CD14-positive monocyte (primary cell): ENCODE measurements around the gene AIPL1. TPM values are rescaled to one million over a fixed set of nuclear protein-coding genes. Genes with fewer than 3 reads are reported as not detected.

Experiments
- DNase-seq, 3 donors: peaks; one replicate each; pipeline ENCODE4 v3.0.0-alpha.2; 2011 to 2022
- H2AFZ ChIP-seq: 2 replicates; pipeline ENCODE4 v1.6.0; 2012; ENCODE audit warnings: mild to moderate bottlenecking, low read depth, low read length, inconsistent platforms; ENCODE audit not compliant: insufficient read depth, poor library complexity, severe bottlenecking
- H3K27ac ChIP-seq, 2 donors: 1 replicate in 1 of 2; 2 replicates in 1 of 2; pipeline ENCODE4 v1.5.1; 2012 to 2013; ENCODE audit warnings: low read length in 2 of 2, control low read depth in 1 of 2, inconsistent platforms in 1 of 2, low read depth in 1 of 2, mild to moderate bottlenecking in 1 of 2
- H3K27me3 ChIP-seq, 2 donors: one replicate each; pipeline versions ENCODE4 v1.6.0 to v1.6.1; 2011 to 2013; ENCODE audit warnings: low read length in 2 of 2; ENCODE audit not compliant: control insufficient read depth in 2 of 2, insufficient read depth in 2 of 2
- H3K36me3 ChIP-seq, 2 donors: replicated peaks in 1 of 2; 1 replicate in 1 of 2; 2 replicates in 1 of 2; pipeline versions ENCODE4 v1.5.1 to v1.6.1; 2012 to 2013; ENCODE audit warnings: low read length in 2 of 2, control low read depth in 1 of 2, inconsistent platforms in 1 of 2, mild to moderate bottlenecking in 1 of 2; ENCODE audit not compliant: insufficient read depth in 2 of 2, control insufficient read depth in 1 of 2
- H3K4me1 ChIP-seq, 2 donors: 1 replicate in 1 of 2; 2 replicates in 1 of 2; pipeline versions ENCODE4 v1.5.1 to v1.6.1; 2012 to 2013; ENCODE audit warnings: low read length in 2 of 2, control low read depth in 1 of 2, inconsistent platforms in 1 of 2, mild to moderate bottlenecking in 1 of 2, moderate library complexity in 1 of 2; ENCODE audit not compliant: insufficient read depth in 2 of 2, control insufficient read depth in 1 of 2
- H3K4me2 ChIP-seq: replicated peaks from 2 replicates; pipeline ENCODE3; 2012; ENCODE audit warnings: low read length, moderate library complexity, mild to moderate bottlenecking; ENCODE audit not compliant: poor library complexity, severe bottlenecking; ENCODE audit errors: extremely low read depth
- H3K4me3 ChIP-seq, 3 experiments: fragments of 200-600 bp in 1 of 3; sonication (generic) in 1 of 3; replicated peaks in 1 of 3; 1 replicate in 2 of 3; 2 replicates in 1 of 3; pipeline ENCODE4 v1.5.1; 2011 to 2013; ENCODE audit warnings: low read length in 3 of 3, mild to moderate bottlenecking in 3 of 3, control low read depth in 2 of 3, low read depth in 2 of 3, inconsistent platforms in 1 of 3, moderate library complexity in 1 of 3
- H3K79me2 ChIP-seq: 2 replicates; pipeline ENCODE4 v1.6.0; 2012; ENCODE audit warnings: mild to moderate bottlenecking, control low read depth, inconsistent platforms, low read length, moderate library complexity; ENCODE audit not compliant: insufficient read depth
- H3K9ac ChIP-seq: 2 replicates; pipeline ENCODE4 v1.6.0; 2017; ENCODE audit warnings: low read length, mild to moderate bottlenecking; ENCODE audit not compliant: insufficient read depth, poor library complexity, severe bottlenecking
- H3K9me3 ChIP-seq, 2 donors: replicated peaks in 1 of 2; 1 replicate in 1 of 2; 2 replicates in 1 of 2; pipeline versions ENCODE4 v1.5.1 to v1.6.1; 2012 to 2013; ENCODE audit warnings: low read length in 2 of 2, control low read depth in 1 of 2; ENCODE audit not compliant: control insufficient read depth in 1 of 2, insufficient read depth in 1 of 2
- H4K20me1 ChIP-seq: 2 replicates; pipeline ENCODE4 v1.6.0; 2012; ENCODE audit warnings: mild to moderate bottlenecking, low read length, control low read depth, moderate library complexity; ENCODE audit not compliant: insufficient read depth
- H3K27ac Mint-ChIP-seq, 7 donors: one replicate each; pipeline ENCODE4 v1.8.0; 2020; ENCODE audit warnings: mild to moderate bottlenecking in 7 of 7, mixed read lengths in 7 of 7, moderate library complexity in 6 of 7, inconsistent platforms in 2 of 7
- H3K27me3 Mint-ChIP-seq, 3 donors: one replicate each; pipeline ENCODE4 v1.8.0; 2021 to 2022; ENCODE audit warnings: low read depth in 3 of 3, mild to moderate bottlenecking in 3 of 3, mixed read lengths in 3 of 3, moderate library complexity in 3 of 3, inconsistent platforms in 1 of 3
- H3K36me3 Mint-ChIP-seq, 2 donors: one replicate each; pipeline ENCODE4 v1.8.0; 2020; ENCODE audit warnings: mixed read lengths in 2 of 2, inconsistent platforms in 1 of 2, mild to moderate bottlenecking in 1 of 2
- H3K4me1 Mint-ChIP-seq: one replicate; pipeline ENCODE4 v1.8.0; 2020; ENCODE audit warnings: mild to moderate bottlenecking, mixed read lengths
- H3K4me3 Mint-ChIP-seq, 2 donors: one replicate each; pipeline ENCODE4 v1.8.0; 2020; ENCODE audit warnings: mild to moderate bottlenecking in 2 of 2, mixed read lengths in 2 of 2, moderate library complexity in 1 of 2
- H3K9me3 Mint-ChIP-seq, 7 donors: one replicate each; pipeline ENCODE4 v1.8.0; 2020 to 2022; ENCODE audit warnings: mixed read lengths in 7 of 7, mild to moderate bottlenecking in 6 of 7, moderate library complexity in 6 of 7, inconsistent platforms in 2 of 7
- CTCF ChIP-seq: fragments of 200-600 bp; IDR thresholded peaks from one replicate; pipeline ENCODE4 v1.8.0; 2022; ENCODE audit warnings: antibody characterized with exemption, mild to moderate bottlenecking
- WGBS: methylation state at CpG from one replicate; pipeline ENCODE4 v1.1.5; 2013; ENCODE audit warnings: missing lambda C conversion rate; ENCODE audit not compliant: insufficient coverage; 5-methylcytosine and 5-hydroxymethylcytosine counted together
- intact Hi-C, 2 donors: fragments of 100-400 bp; cut with micrococcal nuclease; formaldehyde crosslinking; loops; one replicate each; pipeline versions ENCODE4 v1.15.0 to v1.15.1; 2023
- polyA plus RNA-seq, 3 donors: library from polyadenylated mRNA; depleted of rRNA in 1 of 3; unstranded in 2 of 3; stranded (reverse) in 1 of 3; fragments of 300-500 nt in 2 of 3; fragments of >200 nt in 1 of 3; fragmentation: Illumina TruSeq in 2 of 3; gene quantifications; 1 replicate in 2 of 3; 2 replicates in 1 of 3; pipeline ENCODE4 v1.2.3, GENCODE V29; 2012 to 2021

Gene AIPL1
- polyA plus RNA-seq, 3 donors, result not detected

GRCh38 chr17:6479622-6480302 lies 44.8 kb upstream of the AIPL1 start:
- no peak for TF ChIP-seq CTCF
- H3K27ac ChIP-seq, result no peak overlapping the region
- no peak overlapping the region for H3K4me2 ChIP-seq
- Mint-ChIP-seq H3K4me1 (no peaks in the 10 kb centered on the region), H3K9me3 (no peaks in the 10 kb centered on the region), H3K36me3 (no peaks in the 10 kb centered on the region), H3K4me3 (no peak overlapping the region), H3K27me3 (peaks cover 6 to 11% (median 10%) of the 10 kb centered on the region in 3 donors), H3K27ac (peak overlapping the region in 1 of 7 donors; percentile 27)
- no peak overlapping the region for H3K9ac ChIP-seq
- no peaks in the 10 kb centered on the region for H3K4me1 ChIP-seq
- H3K79me2 ChIP-seq, result no peaks in the 10 kb centered on the region
- H3K4me3 ChIP-seq, result no peak overlapping the region
- no peaks in the 10 kb centered on the region for H3K9me3 ChIP-seq
- WGBS, result 95% methylated on average over 8 of the region's 13 CpGs
- H2AFZ ChIP-seq, result no peak overlapping the region
- no peaks in the 10 kb centered on the region for H3K27me3 ChIP-seq
- no peak for DNase-seq
- H3K36me3 ChIP-seq, result no peaks in the 10 kb centered on the region
- no peaks in the 10 kb centered on the region for H4K20me1 ChIP-seq
- intact Hi-C loops, result loop anchor here in 1 of 2 donors (10.0 kb wide), 1 partner anchor 165 kb away; the partner anchor contains the start of genes KIAA0753 and TXNDC17

- Histone ChIP-seq H3K9ac (no peak overlapping the region), H2AFZ (no peak overlapping the region), H3K4me3 (no peak overlapping the region), H4K20me1 (no peaks in the 10 kb centered on the region), H3K27me3 (no peaks in the 10 kb centered on the region), H3K9me3 (no peaks in the 10 kb centered on the region), H3K36me3 (no peaks in the 10 kb centered on the region), H3K4me2 (no peak overlapping the region), H3K4me1 (no peaks in the 10 kb centered on the region), H3K79me2 (no peaks in the 10 kb centered on the region), H3K27ac (no peak overlapping the region)
- H3K27me3 Mint-ChIP-seq, result peaks cover 8 to 16% (median 13%) of the 10 kb centered on the region in 3 donors
- H3K4me3 Mint-ChIP-seq, result no peak overlapping the region
- WGBS, result 88% methylated on average over 11 of the region's 11 CpGs
- no peaks in the 10 kb centered on the region for H3K36me3 Mint-ChIP-seq
- no peak overlapping the region for H3K27ac Mint-ChIP-seq
- no peak for DNase-seq
- TF ChIP-seq CTCF, result no peak
- intact Hi-C loops, result loop anchor here in 1 of 2 donors (10.0 kb wide), 1 partner anchor 166 kb away; the partner anchor contains the start of genes KIAA0753 and TXNDC17
- H3K9me3 Mint-ChIP-seq, result no peaks in the 10 kb centered on the region
- no peaks in the 10 kb centered on the region for H3K4me1 Mint-ChIP-seq
Observed at GRCh38 chr17:6478486-6478885, 43.6 kb upstream of the AIPL1 start.
